B cell (primary cell): ENCODE results near the gene FAHD2B. TPM values are rescaled to one million over a fixed set of nuclear protein-coding genes. Genes with fewer than 3 reads are reported as not detected.
"Not testable (repeated sequence)": the region's sequence is repeated elsewhere in the genome, so short reads cannot be mapped to it uniquely, and the experiment has no call there.

ENCODE experiments used
- ATAC-seq: fragments of 200-7000 bp; cut with Tn5 transposase; one replicate; pipeline ENCODE4 v1.10.0; 2021; ENCODE audit warnings: low read depth, mild to moderate bottlenecking, moderate number of reproducible peaks, moderate library complexity
- CTCF ChIA-PET: fragments of 350-600 bp; sonication (Branson Sonifier 250); formaldehyde crosslinking; loops from one replicate; lab custom pipeline; 2021; ENCODE audit warnings: antibody characterized with exemption, inconsistent platforms; lab: Charles Lee
- POLR2A ChIA-PET: fragments of 350-600 bp; sonication (Branson Sonifier 250); formaldehyde crosslinking; loops from one replicate; lab custom pipeline; 2021; ENCODE audit warnings: antibody characterized with exemption; lab: Charles Lee
- DNase-seq: peaks from one replicate; pipeline ENCODE4 v3.0.0; 2013
- H2AFZ ChIP-seq: 2 replicates; pipeline ENCODE4 v1.6.1; 2012; ENCODE audit warnings: mild to moderate bottlenecking, low read depth, low read length; ENCODE audit not compliant: insufficient read depth, poor library complexity, severe bottlenecking
- H3K27ac ChIP-seq, 2 donors: 1 replicate in 1 of 2; 2 replicates in 1 of 2; pipeline ENCODE4 v1.5.1; 2012 to 2013; ENCODE audit warnings: low read length in 2 of 2, mild to moderate bottlenecking in 2 of 2, moderate library complexity in 1 of 2
- H3K27me3 ChIP-seq, 4 experiments: fragments of 200-600 bp in 1 of 4; sonication (generic) in 1 of 4; replicated peaks in 1 of 4; 1 replicate in 2 of 4; 2 replicates in 2 of 4; pipeline versions ENCODE4 v1.6.1 to v1.7.0; 2013 to 2016; ENCODE audit warnings: low read length in 3 of 4, mild to moderate bottlenecking in 2 of 4, mixed read lengths in 1 of 4, moderate library complexity in 1 of 4; ENCODE audit not compliant: insufficient read depth in 4 of 4, control insufficient read depth in 3 of 4; ENCODE audit errors: control extremely low read depth in 1 of 4
- H3K36me3 ChIP-seq, 2 experiments: replicated peaks in 1 of 2; 1 replicate in 1 of 2; 2 replicates in 1 of 2; pipeline versions ENCODE4 v1.6.1 to v1.7.1; 2013; ENCODE audit warnings: low read length in 1 of 2; ENCODE audit not compliant: insufficient read depth in 2 of 2, control insufficient read depth in 1 of 2; ENCODE audit errors: control extremely low read depth in 1 of 2, extremely low read depth in 1 of 2
- H3K4me1 ChIP-seq, 2 donors: fragments of 200-600 bp in 1 of 2; sonication (generic) in 1 of 2; 1 replicate in 1 of 2; 2 replicates in 1 of 2; pipeline versions ENCODE4 v1.5.1 to v1.6.1; 2013 to 2017; ENCODE audit warnings: low read length in 2 of 2; ENCODE audit not compliant: control insufficient read depth in 2 of 2, insufficient read depth in 2 of 2
- H3K4me2 ChIP-seq: replicated peaks from 2 replicates; pipeline ENCODE3; 2012; ENCODE audit warnings: mild to moderate bottlenecking, low read depth, low read length; ENCODE audit not compliant: poor library complexity, severe bottlenecking
- H3K4me3 ChIP-seq, 5 experiments: fragments of 200-600 bp in 1 of 5; sonication (generic) in 1 of 5; 1 replicate in 3 of 5; 2 replicates in 2 of 5; pipeline versions ENCODE4 v1.5.1 to v1.7.0; 2011 to 2016; ENCODE audit warnings: low read length in 4 of 5, mild to moderate bottlenecking in 4 of 5, low read depth in 2 of 5, control low read depth in 1 of 5, moderate library complexity in 1 of 5; ENCODE audit not compliant: insufficient read depth in 1 of 5; ENCODE audit errors: control extremely low read depth in 1 of 5, extremely low read depth in 1 of 5
- H3K79me2 ChIP-seq: fragments of 200-600 bp; sonication (generic); one replicate; pipeline ENCODE4 v1.6.0; 2016; ENCODE audit warnings: low read length; ENCODE audit not compliant: control insufficient read depth, insufficient read depth
- H3K9ac ChIP-seq: fragments of 200-600 bp; sonication (generic); 2 replicates; pipeline ENCODE4 v1.6.1; 2017; ENCODE audit warnings: mild to moderate bottlenecking, low read length, moderate library complexity
- H3K9me3 ChIP-seq, 3 donors: one replicate each; pipeline versions ENCODE4 v1.6.1 to v1.7.1; 2013; ENCODE audit warnings: low read length in 2 of 3; ENCODE audit not compliant: control insufficient read depth in 2 of 3, insufficient read depth in 1 of 3; ENCODE audit errors: control extremely low read depth in 1 of 3
- H4K20me1 ChIP-seq: 2 replicates; pipeline ENCODE4 v1.6.0; 2012; ENCODE audit warnings: mild to moderate bottlenecking, low read length; ENCODE audit not compliant: insufficient read depth, control insufficient read depth, poor library complexity, severe bottlenecking
- H3K27ac Mint-ChIP-seq: one replicate; pipeline ENCODE4 v1.8.0; 2021; ENCODE audit warnings: mixed read lengths
- H3K27me3 Mint-ChIP-seq: one replicate; pipeline ENCODE4 v1.8.0; 2021; ENCODE audit warnings: mixed read lengths
- H3K4me1 Mint-ChIP-seq: one replicate; pipeline ENCODE4 v1.8.0; 2021; ENCODE audit warnings: mixed read lengths
- H3K4me3 Mint-ChIP-seq: one replicate; pipeline ENCODE4 v1.8.0; 2021; ENCODE audit warnings: mixed read lengths
- H3K9me3 Mint-ChIP-seq: one replicate; pipeline ENCODE4 v1.8.0; 2022; ENCODE audit warnings: mixed read lengths; ENCODE audit not compliant: insufficient read depth
- WGBS: methylation state at CpG from one replicate; pipeline ENCODE4 v1.1.5; 2013; ENCODE audit warnings: missing lambda C conversion rate; ENCODE audit not compliant: insufficient coverage; 5-methylcytosine and 5-hydroxymethylcytosine counted together
- intact Hi-C: fragments of 100-400 bp; cut with micrococcal nuclease; formaldehyde crosslinking; loops from one replicate; pipeline ENCODE4 v1.10.0; 2022
- polyA minus RNA-seq: library from RNA; depleted of rRNA, polyadenylated mRNA; stranded (reverse); fragments of >200 nt; gene quantifications from 2 replicates; pipeline ENCODE4 v1.2.3, GENCODE V29; 2012
- polyA plus RNA-seq: library from polyadenylated mRNA; depleted of rRNA; stranded (reverse); fragments of >200 nt; gene quantifications from 2 replicates; pipeline ENCODE4 v1.2.3, GENCODE V29; 2012
- total RNA-seq, 2 donors: library from RNA; stranded (reverse); fragments of 120-200 nt in 1 of 2; gene quantifications; 1 replicate in 1 of 2; 2 replicates in 1 of 2; pipeline versions ENCODE4 v1.2.3 to v1.2.4, GENCODE V29; 2013 to 2022

Gene FAHD2B, protein sequence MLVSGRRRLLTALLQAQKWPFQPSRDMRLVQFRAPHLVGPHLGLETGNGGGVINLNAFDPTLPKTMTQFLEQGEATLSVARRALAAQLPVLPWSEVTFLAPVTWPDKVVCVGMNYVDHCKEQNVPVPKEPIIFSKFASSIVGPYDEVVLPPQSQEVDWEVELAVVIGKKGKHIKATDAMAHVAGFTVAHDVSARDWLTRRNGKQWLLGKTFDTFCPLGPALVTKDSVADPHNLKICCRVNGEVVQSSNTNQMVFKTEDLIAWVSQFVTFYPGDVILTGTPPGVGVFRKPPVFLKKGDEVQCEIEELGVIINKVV
- total RNA-seq (20.6 and 22.8 TPM in 2 replicates), polyA plus RNA-seq (6.9 and 12.4 TPM in 2 replicates), polyA minus RNA-seq (7.6 and 9.8 TPM in 2 replicates)
- 6.2 TPM for total RNA-seq (2013)

- peak within 1 kb of the TSS in 4 of 5 experiments; percentile 24 to 39 (median 25) for H3K4me3 ChIP-seq
- H3K36me3 ChIP-seq, H3K27me3 ChIP-seq, intact Hi-C loops, H3K27ac ChIP-seq, H3K27me3 Mint-ChIP-seq, POLR2A ChIA-PET, H3K9me3 ChIP-seq, H3K9me3 Mint-ChIP-seq, H3K4me1 Mint-ChIP-seq, H4K20me1 ChIP-seq, H3K79me2 ChIP-seq: not testable (repeated sequence)
- H3K4me2 ChIP-seq: peak within 1 kb of the TSS; percentile 30
- H2AFZ ChIP-seq: peak within 1 kb of the TSS; percentile 60
- peak within 1 kb of the TSS; percentile 82 for H3K4me3 Mint-ChIP-seq
- H3K9ac ChIP-seq: peak within 1 kb of the TSS; percentile 45
- CTCF ChIA-PET: interaction anchor here (0.9 to 1.1 kb wide), 2 partner anchors 17 to 80 kb away, joined by 3 read pairs; no protein-coding TSS in a partner anchor
- H3K27ac Mint-ChIP-seq: peak within 1 kb of the TSS; percentile 68
- peak; percentile 96 for ATAC-seq
- DNase-seq: peak; percentile 87
- WGBS: 7% methylated on average over 7 of the region's 48 CpGs
- H3K4me1 ChIP-seq: peaks cover 5 to 12% of the 10 kb centered on the region in 2 donors
Observed at GRCh38 chr2:97094772-97095611, at the start of gene FAHD2B. Gene FAHD2B (minus strand): TSS chr2:97094882. CDS start chr2:97091706, 3,176 bp downstream.

- H3K79me2 ChIP-seq, H3K9ac ChIP-seq, H3K4me3 Mint-ChIP-seq, intact Hi-C loops, ATAC-seq, H3K27ac Mint-ChIP-seq, H4K20me1 ChIP-seq, H3K9me3 ChIP-seq, H3K4me1 Mint-ChIP-seq, H3K27me3 Mint-ChIP-seq, H3K4me1 ChIP-seq, H3K27me3 ChIP-seq, H3K4me2 ChIP-seq, H3K27ac ChIP-seq, H3K4me3 ChIP-seq, H3K36me3 ChIP-seq, DNase-seq, H2AFZ ChIP-seq, H3K9me3 Mint-ChIP-seq, CTCF ChIA-PET, POLR2A ChIA-PET: not testable (repeated sequence)
- no CpG with 5 or more reads among the region's 3 CpGs for WGBS
Observed at GRCh38 chr2:97144016-97144415, 49.3 kb upstream of the FAHD2B start.

DNA sequence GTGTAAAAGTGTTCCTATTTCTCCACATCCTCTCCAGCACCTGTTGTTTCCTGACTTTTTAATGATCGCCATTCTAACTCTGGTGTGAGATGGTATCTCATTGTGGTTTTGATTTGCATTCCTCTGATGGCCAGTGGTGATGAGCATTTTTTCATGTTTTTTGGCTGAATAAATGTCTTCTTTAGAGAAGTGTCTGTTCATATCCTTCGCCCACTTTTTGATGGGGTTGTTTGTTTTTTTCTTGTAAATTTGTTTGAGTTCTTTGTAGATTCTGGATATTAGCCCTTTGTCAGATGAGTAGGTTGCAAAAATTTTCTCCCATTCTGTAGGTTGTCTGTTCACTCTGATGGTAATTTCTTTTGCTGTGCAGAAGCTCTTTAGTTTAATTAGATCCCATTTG is 34.4 kb upstream of the FAHD2B start:
- H3K27ac ChIP-seq, H3K9me3 Mint-ChIP-seq, ATAC-seq, H3K36me3 ChIP-seq, H3K4me3 ChIP-seq, H3K4me3 Mint-ChIP-seq, H3K9ac ChIP-seq, H3K9me3 ChIP-seq, H3K4me2 ChIP-seq, CTCF ChIA-PET, H2AFZ ChIP-seq, H4K20me1 ChIP-seq, POLR2A ChIA-PET, H3K27ac Mint-ChIP-seq, H3K4me1 Mint-ChIP-seq, H3K27me3 ChIP-seq, H3K27me3 Mint-ChIP-seq, H3K4me1 ChIP-seq, H3K79me2 ChIP-seq, intact Hi-C loops, DNase-seq: not testable (repeated sequence)
- WGBS: no CpG with 5 or more reads among the region's 2 CpGs
